Measurements from ENCODE around the gene COASY.

The COASY gene

DNA sequence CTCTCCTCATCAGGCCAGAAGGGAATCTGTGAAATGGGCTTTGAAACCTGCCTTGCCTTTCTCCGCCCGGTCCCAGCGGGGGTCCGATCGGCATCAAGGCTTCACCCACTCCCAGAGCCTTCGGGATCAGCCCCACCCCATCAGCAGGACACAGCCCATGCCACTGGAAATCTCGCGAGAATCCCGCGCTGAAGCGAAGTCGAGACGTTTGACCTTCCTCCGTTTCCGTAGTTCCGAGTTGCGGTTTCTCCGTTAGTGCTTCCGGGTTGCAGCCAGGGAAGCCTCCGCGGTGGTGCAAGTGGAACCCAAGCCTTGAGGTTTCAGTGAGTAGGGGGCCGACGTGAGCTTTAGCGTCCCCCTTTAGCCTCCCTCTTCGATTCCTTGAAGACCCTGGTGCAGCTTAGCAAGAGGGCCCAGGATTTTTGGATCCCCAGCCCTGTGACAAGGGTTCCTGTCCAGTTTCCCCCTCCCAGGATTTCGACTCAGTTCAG lies at the start of gene COASY:
TSS of gene COASY (plus strand) at position 252 of the 491 bp plus-strand sequence. CDS start 475 bp downstream, outside the sequence.
- DNase-seq: peak; percentile 91

DNA sequence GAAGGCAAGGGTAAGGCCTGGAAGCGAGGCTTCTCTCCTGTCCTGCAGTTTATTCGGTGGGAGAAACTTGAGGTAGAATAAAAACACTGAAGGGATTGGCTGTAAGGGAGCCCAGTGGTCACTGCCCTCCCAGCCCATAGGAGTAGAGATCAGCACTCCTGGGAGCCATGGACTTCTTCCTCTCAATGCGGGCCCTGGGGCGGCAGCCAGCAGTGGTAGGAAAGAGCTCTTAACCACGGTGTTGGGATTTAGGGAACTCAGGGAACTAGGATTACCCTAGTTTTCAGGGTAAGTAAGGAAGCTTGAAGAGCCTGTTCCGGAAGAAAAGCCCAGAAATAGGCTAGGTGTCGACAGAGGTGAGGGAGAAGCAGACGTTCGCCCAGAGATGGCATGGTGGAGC lies 49.7 kb upstream of the COASY start:
- no peak for DNase-seq

DNA sequence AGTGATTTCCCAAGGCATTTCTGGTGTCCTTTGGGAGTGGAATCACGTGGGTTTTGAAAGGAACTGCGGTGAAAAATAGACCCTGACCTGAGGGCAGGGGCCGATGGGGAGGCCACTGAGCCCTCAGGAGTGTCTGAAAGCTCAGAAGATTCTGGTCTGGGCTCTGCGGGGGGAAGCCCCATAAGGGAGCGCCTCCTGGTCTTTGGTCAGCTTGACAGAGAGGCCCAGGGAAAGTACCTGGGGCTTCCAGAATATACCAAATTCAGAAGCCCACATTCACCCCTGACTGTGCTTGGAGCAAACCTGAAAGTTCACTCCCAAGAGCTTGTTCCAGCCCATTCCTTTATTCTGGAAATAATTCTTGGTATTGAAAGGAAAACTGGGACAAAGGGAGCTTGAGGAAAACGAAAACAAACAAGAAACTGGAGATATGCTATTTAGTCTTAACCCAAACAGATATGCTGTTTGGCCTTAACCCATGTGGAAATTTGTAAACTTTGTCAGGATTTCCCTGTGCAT lies 49.2 kb upstream of the COASY start:
- DNase-seq: no peak

DNA sequence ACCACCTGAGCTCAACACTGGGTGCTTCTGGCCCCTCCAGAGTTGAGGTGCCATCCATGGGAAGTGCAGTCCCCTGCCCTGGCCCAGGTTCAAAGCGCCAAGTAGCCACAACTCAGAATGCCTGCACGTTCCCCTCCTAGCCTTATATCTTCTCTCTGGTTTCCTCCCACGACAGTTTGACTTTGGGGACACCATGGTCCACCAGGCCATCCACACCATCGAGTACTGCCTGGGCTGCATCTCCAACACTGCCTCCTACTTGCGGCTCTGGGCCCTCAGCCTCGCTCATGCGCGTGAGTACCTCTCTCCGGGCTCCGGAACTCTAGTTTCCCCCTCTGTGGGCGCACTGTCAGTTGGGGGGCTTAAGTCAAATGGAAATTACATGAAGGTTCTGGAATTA lies 48.3 kb upstream of the COASY start:
- no peak for DNase-seq

DNA sequence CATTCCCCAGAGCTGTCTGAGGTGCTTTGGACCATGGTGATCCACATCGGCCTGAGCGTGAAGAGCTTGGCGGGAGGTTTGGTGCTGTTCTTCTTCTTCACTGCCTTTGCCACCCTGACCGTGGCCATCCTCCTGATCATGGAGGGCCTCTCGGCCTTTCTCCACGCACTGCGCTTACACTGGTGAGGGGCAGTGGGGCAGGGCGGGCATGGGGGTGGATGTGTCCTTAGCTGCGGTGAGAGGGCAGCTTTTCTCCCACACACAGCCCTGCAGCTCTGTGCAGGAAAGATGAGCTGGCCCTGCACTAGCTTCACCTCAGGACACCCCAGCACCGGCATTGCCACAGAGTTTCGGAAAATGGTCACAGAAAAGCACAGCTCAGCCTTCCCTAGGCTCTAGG lies 47.7 kb upstream of the COASY start:
- DNase-seq: no peak

DNA sequence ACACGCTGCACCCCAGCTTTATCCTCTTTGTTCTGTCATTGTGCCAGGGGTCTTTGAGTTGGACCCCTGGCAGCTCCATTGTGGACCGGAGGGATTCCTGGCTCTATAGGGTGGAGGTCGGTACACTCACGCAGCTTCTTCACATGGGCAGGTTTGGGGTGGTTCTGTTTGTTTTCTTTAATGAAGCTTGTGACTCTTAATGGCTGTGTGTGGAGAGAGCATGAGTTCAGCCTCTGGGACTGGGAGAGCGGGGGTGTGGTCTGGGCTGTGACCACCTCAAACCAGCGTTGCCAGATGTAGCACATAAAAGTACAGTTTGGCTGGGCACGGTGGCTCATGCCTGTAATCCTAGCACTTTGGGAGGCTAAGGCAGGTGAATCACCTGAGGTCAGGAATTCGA lies 47.1 kb upstream of the COASY start:
- no peak for DNase-seq

DNA sequence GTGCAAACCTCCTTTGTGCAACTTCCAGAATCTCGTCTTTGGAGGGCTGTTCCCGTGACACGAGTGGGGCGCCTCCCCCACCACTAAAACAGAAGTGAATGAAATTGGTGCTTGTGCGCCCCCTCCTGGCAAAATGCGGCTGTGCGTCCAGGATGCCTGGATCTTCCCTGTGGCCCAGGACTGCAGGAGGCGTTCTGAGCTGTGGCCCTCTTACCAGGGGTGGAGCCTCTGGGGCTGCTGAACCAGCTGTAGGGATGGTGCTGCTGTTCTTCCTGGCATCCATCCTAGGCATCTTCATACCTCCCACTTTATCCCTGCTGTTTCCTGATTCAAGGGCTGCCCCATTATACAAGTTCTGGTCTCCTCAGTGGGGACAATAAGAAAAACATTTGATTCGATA lies 44.4 kb upstream of the COASY start:
- DNase-seq: peak; percentile 69 to 85

DNA sequence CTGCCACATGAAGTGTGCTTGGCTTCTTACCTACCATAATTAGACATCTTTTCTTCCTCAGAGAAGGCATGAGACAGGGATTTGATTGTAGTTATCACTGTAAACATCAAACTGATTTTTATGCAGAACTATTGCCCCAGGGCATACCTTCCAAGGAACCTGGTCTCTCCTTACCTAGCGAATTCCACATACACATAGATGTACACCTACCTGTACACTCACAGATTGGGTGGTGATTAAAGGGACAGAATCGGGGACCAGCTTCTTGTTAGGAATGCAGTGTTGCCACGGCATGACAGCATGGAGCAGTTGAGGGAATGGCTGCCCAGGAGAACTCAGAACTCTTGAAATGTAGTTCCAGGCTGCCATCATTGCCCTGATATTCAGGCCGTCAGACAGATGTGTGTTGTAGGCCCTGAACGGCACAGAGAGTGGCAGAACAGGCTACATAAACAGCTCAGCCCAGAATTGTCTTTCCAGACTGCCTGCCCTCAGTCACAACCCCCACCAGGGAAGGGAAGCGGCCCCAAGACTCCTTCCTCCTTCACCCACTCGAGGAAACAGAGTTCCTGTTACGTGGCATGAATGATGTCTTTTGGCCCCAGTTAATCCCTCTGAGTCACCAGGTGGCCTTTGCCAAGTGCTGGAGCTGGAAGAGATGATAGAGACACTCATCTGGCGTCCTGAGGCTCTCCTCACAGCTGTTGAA lies 43.7 kb upstream of the COASY start:
- no peak for DNase-seq

DNA sequence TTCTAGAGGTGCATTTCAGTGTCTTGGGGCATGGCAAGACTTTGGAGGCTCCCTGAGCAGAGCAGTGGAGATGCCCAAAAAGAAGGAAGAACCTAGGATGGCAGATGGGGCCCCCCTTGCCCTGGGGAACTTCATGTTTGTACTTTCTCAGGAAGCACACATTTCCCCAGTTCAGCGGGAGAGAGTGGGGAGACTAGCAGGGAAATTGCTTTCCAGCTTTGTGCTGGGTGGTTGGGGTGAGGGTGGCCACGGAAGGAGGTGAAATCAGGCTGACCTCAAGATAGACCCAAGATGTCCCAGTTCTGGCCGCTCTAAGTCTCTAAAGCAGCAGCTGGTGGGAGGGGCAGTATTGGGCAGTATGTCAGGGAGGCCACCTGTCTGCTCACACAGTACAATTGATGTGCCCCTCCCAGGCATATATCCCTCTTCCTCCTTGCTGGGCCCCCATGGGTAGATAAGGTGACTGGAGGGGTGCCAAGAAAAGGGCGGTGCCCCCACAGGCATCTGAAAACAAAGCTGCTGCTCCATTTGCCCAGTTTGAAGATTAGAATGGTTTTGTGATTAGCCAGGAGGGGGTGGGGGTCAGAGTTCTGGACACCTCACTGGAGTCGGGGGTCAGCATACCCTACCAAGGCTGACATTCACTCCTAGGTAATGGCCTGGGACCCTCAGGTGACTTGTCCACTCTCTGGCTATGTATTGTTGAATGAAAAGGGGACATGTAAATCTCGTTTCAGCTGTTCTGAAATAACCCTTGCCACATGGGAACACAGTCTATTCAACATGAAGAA lies 43.0 kb upstream of the COASY start:
- DNase-seq: no peak

DNA sequence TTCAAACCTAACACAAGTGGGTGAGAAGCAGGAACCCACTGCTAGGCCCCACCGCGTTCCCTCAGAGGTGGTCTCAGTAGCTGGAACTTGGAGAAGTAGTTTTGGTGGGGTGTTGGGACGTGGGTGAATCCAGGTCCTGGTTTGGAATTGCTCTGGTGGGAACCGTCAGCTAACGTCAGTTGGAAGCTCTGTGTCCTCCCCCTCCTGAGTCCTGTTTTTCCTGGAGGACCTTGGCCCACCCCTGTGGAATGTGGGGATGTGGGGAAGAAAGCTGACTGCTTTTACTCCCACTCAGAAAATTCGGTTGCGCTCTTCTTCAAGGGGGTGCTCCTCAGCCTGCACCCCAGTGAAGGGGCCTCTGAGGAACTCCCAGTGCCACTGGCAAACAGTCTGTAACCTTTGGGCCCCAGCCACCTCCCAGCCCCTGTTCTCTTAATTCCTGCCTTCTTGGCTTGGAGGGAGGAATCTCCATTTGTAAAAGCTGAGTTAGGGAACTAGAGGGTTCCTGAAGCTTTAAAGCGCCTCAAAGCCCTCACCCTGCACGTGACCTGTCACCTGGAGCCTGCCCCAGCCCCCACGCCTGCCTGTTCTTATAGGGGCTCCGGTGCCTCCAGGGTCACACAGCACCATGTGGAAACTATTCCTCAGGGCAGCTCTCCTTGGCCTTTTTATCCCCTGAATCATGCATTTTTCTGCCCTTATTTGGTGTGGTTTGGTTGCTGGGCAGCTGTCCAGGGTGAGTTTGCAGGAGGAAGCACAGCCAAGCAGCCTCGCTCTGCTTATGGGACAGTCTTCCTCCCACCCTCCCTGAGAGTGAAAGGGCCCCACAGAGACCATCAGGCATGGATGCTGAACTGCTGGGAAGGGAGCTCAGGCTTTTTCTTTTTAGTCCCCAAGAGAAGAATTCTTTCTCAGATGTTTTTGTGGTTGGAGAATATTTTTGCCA lies 42.1 kb upstream of the COASY start:
- DNase-seq: no peak

DNA sequence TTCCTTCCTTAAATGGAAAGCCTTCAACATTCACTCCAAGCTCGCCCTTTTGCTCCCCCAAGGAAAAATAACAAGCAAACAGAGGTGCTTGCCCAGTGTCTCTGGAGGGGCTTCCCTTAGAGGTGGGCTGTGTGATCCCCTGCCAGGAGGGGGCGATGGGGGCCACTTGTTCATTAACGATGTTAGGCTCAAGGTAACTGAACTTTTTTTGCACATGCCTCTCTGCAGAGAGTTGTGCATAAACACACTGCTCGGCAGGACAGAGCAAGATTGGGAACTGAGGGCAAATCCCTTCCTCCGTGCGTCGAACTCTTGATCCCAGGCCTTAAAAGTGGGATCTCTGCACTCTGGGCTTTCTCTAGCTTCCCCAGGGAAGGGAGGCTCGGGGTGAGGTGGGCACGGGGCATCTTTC lies 41.4 kb upstream of the COASY start:
- DNase-seq: no peak

DNA sequence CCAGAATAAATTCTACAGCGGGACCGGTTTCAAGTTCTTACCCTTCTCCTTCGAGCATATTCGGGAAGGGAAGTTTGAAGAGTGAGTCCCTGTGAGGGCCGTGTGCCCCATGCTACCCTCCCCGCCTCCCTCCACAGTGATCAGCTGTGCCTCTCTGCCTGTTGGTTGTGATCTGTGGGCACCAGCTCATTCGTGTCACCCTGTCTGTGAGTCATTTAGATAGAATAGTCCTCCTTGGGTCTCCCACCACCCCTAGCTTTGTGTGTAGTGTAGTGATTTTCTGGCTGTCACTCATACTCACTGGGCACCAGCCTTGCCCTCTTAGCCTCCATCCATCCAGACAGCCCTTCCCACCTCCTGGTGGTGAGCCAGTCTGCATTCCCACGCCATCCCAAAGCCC lies 40.9 kb upstream of the COASY start:
- no peak for DNase-seq

DNA sequence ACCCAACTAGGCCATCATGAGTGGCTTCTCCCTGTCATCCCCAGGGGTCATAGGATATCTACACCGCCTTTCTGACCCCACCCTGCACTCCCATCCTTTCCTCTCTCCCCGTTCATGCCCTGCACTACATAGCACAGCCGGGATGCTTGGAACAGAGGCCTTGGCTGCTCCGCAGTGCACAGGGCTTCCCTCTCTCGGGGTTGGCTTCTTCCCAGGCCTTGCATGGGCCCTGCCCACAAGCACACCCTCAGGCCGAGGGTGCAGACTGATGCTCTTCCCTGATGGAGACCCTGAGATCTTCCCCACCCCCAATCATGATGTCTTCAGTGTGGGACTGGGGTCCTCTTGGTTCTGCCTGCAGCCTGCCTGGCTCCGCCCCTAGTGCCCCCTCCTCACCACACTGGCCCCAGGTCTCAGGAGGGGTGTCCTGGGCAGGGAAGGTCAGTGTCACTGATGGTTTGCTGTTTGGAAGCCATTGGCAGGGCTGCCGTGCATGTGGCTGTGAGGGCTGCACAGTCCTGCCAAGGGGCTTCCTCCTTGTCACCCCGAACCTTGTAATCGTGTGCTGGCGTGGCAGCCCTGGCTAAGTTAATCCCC lies 40.2 kb upstream of the COASY start:
- DNase-seq: no peak

DNA sequence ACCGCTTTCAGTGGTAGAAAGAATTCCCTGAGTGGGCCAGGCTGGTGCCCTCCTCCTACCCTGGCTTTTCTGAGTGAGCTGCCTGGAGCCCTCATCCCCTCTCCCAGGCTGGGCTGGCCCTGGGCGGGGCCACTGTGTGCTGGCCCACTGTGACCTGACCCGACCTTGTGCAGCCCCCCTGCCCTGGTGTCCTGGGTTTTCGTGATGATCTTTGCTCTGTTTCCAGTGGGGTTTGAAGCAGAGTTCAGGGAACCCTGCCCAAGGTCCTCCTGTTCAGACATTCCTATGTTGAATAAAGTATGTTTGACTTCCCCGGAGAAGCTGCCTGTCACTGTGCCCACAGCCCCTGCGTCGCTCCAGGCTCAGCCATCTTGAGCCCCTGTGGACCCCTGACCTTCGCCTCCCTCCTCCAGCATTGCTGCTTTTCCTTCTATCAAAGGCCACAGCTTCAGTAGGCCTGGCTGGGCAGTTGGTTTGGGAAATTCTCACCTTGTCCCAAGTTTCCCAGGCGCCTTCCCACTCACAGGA lies 39.6 kb upstream of the COASY start:
- DNase-seq: no peak

DNA sequence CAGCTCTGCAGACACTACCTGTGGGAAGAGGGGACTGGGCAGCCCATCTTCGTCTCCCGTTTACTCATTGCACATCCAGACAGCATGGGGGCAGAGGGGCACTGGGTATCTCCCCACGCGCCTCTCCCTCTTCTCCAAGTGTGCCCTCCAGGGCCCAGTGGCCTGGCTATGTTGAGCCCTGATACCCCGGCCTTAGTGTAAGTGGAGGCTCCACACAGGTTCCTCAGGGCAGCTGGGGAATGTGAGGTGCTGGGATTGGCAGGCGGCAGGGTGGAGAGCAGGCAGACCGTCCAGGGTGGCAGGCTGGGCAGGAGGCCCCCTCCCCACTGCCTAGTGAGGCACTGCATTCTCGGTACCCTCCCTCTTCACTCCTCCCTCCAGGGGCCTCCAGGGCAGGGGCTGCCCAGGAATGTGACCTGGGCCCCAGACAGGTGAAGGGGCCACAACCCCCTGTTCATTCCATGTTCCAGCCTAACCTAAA lies 39.1 kb upstream of the COASY start:
- no peak for DNase-seq

DNA sequence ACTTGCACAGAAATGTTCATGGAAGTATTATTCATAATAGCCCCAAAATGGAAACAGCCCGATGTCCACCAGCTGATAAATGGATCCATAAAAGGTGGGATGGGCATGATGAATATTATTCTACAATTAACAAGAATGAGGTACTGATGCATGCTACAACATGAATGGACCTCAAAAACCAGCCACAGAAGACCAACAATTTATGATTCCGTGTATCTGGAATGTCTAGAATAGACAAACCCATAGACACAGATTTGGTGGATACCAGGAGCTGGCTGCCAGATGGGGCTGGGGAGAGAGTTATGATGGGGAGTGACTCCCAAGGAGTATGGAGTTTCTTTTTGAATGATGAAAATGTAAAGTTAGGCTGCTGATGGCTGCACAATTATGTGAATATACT lies 36.7 kb upstream of the COASY start:
- no peak for DNase-seq

DNA sequence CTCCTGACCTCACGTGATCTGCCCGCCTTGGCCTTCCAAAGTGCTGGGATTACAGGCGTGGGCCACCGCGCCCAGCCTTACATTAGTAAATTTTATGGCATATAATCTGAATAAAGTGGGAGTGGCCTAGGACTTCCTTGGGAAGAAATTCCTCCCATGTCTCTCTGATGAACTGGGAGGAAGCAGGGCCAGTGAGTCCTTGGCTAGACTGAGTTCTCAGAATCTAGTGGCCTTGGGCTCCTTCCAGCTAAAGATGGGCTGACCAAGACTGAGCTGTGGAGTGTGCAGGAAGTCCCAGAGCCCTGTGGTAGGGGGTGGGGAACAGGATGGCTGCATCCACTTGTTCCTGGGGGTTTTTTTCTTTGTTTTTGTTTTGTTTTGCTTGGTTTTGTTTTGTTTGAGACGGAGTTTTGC lies 35.9 kb upstream of the COASY start:
- no peak for DNase-seq

DNA sequence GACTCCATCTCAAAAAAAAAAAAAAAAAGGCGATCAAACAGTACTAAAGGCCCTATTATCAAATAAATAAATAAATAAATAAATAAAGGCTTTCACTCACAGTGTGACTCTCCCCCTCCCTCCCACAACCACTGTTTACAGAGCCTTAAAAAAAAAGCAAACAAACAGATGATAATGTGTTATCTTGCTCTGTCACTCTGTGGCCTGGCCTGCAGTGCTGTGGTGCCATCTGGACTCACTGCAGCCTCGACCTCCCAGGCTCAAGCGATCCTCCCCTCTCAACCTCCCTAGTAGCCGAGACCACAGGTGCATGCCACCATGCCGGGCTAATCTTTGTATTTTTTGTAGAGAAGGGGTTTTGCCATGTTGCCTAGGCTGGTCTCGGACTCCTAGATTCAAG lies 34.0 kb upstream of the COASY start:
- no peak for DNase-seq

DNA sequence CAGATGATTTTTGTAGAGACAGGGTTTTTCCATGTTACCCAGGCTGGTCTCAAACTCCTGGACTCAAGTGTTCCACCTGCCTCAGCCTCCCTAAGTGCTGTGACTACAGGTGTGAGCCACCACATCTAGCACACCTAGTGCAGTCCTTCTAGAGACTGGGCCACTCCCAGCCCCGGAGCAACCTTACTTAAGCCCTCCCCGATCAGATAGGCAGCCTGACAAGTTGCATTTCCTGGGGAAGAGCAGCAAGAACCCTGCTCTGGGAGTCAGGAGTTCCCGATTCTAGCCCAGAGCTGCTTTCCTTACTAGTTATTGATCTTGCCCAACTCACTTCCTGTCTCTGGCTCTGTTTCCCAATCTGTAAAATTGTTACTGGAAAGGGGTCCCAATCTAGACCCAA lies 32.9 kb upstream of the COASY start:
- DNase-seq: no peak

DNA sequence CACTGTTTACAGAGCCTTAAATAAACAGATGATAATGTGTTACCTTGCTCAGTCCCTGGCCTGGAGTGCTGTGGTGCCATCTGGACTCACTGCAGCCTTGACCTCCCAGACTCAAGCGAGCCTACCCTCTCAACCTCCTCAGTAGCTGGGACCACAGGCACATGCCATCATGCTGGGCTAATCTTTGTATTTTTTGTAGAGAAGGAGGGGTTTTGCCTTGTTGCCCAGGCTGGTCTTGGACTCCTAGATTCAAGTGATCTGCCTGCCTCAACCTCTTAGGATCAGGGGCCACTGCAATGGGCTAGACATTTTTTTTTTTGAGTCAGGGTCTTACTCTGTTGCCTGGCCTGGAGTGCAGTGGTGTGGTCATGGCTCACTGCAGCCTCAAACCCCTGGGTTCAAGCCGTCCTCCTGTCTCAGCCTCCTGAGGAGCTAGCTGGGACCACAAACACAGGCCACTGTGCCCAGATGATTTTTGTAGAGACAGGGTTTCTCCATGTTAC lies 30.9 kb upstream of the COASY start:
- DNase-seq: no peak

DNA sequence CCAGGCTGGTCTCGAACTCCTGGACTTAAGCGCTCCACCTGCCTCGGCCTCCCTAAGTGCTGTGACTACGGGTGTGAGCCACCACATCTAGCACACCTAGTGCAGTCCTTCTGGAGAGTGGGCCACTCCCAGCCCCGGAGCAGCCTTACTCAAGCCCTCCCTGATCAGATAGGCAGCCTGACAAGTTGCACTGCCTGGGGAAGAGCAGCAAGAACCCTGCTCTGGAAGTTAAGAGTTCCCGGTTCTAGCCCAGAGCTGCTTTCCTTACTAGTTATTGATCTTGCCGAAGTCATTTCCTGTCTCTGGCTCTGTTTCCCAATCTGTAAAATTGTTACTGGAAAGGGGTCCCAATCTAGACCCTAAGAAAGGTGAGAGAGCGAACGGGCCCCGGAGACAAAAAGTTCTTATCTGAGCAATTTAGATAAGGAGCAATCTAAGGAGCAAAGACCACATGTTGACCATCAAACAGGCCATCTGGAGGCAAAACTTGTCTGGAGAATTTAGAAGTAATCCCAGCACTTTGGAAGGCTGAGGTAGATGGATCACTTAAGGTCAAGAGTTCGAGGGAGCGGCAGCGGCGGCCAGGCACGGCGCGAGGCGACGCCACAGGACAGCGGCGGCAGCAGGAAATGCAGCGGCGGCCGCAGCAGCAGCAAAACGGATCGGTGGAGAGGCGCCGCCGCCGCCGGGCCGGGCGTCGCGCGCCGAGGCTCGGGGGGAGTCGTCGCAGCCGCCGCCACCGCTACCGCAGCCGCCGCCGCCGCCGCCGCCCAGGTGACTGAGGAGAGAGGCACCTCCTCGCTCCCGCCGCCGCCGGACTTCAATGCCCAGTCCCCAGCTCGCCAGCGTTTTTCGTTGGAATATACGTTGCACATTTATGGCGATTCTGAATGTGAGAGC lies 30.2 kb upstream of the COASY start:
- peak in 1 of 2 donors; percentile 41 for DNase-seq

Data from activated CD4-positive, alpha-beta T cell treated with anti-CD3 and anti-CD28 coated beads for 4 hours (primary cell).